ENCODE measurements around the gene CNBD2. TPM values are rescaled to one million over a fixed set of nuclear protein-coding genes. Genes with fewer than 3 reads are reported as not detected.

CNBD2 gene
- total RNA-seq, 1 donor from 2014 or later, result 3.0 TPM

DNA sequence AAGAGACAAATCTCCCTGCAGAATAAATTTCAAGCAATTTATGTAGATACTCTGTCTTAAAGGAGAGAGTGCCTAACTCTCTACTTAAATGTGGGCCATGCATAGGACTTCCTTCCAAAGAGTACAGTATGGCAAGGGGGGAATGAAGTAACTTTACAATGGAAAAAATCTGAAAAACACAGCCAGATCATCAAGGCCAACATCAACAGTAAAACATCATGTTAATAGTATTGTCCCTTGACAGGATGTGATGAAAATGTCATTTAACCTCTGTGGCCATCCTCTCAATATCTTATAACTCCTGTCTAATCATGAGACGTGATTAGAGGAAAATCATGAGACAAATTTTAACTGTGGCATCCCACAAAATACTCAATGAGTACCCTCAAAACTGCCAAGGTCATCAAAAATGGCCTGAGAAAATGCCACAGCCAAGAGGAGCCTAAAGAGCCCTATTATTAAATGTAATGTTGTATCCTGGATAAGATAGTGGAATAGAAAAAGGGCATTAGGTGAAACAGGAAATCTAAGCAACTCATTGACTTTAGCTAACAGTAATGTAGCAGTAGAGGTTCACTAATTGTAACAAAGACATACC lies 47.5 kb downstream of the CNBD2 start:
- H3K4me3 Mint-ChIP-seq (ENCODE audit: unreplicated experiment), result no peak overlapping the region
- no peak for DNase-seq (ENCODE audit: low read depth)

DNA sequence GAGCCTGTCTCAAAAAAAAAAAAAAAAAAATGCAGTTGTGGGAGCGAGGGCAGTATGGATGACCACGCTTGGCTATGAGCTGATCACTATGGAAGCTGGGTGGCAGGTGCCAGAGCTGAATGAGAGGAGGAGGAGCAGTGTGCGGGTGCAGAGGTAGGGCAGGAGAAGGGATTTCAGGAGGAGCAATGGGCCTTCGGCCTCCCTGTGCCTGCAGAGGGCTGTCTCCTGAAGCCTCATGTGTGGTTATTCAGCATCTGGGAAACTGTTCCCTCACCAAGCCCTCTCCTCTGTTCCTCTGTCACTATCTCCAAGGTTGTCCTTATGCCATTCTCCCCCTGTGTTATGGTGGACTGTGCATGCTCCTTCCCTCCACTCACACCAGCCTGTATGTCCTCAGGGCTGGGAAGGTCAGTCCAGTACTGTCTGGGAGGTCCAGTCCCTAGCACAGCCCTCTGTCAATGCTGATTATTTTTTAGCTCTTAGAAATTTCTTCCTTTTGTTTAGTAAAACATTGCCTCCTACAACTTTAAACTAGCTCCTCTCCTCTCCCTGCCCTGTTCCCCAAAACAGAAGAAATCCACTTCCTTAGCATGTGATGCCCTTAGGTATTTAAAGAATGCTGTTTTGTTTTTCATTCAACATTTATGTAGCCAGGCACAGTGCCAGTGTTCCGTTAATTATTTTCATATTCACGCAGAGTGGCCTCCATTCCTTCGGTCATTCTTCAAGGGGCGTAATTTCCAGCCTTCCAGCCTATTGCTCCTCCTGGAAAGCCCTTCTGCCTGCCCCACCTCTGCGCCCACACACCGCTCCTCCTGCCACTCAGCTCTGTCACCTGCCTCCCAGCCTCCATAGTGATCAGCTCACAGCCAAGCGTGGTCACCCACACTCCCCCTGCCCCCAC lies 48.9 kb downstream of the CNBD2 start:
- TF ChIP-seq EZH2 (IDR thresholded peaks at IDR 0.05; ENCODE audit: insufficient read depth, low read length), result no peak
- TF ChIP-seq, protein P1, sequence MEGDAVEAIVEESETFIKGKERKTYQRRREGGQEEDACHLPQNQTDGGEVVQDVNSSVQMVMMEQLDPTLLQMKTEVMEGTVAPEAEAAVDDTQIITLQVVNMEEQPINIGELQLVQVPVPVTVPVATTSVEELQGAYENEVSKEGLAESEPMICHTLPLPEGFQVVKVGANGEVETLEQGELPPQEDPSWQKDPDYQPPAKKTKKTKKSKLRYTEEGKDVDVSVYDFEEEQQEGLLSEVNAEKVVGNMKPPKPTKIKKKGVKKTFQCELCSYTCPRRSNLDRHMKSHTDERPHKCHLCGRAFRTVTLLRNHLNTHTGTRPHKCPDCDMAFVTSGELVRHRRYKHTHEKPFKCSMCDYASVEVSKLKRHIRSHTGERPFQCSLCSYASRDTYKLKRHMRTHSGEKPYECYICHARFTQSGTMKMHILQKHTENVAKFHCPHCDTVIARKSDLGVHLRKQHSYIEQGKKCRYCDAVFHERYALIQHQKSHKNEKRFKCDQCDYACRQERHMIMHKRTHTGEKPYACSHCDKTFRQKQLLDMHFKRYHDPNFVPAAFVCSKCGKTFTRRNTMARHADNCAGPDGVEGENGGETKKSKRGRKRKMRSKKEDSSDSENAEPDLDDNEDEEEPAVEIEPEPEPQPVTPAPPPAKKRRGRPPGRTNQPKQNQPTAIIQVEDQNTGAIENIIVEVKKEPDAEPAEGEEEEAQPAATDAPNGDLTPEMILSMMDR (IDR thresholded peaks at IDR 0.05; ENCODE audit: insufficient read depth, low read depth, low read length), result no peak
- H2AFZ ChIP-seq (ENCODE audit: low read depth, low read length), result peak overlapping the region; percentile 80
- no peak overlapping the region for H3K4me3 ChIP-seq (ENCODE audit: insufficient read depth, low read depth, low read length)
- Mint-ChIP-seq H3K4me1 (ENCODE audit: low read depth, unreplicated experiment) (peaks cover 12% of the 10 kb centered on the region), H3K9me3 (ENCODE audit: unreplicated experiment) (no peaks in the 10 kb centered on the region), H3K27me3 (ENCODE audit: low read depth, unreplicated experiment) (peaks cover 12% of the 10 kb centered on the region), H3K36me3 (ENCODE audit: low read depth, unreplicated experiment) (no peaks in the 10 kb centered on the region), H3K27ac (ENCODE audit: unreplicated experiment) (no peak overlapping the region), H3K4me3 (ENCODE audit: unreplicated experiment) (peak overlapping the region; percentile 1)
- H4K20me1 ChIP-seq (ENCODE audit: insufficient read depth, low read length), result no peaks in the 10 kb centered on the region
- no peaks in the 10 kb centered on the region for H3K79me2 ChIP-seq (ENCODE audit: insufficient read depth, low read length)
- peak; percentile 50 for FAIRE-seq
- peak overlapping the region; percentile 75 for H3K4me2 ChIP-seq (ENCODE audit: low read length)
- H3K9ac ChIP-seq (ENCODE audit: low read length), result no peak overlapping the region
- DNase-seq (ENCODE audit: low read depth), result peak; percentile 63
- no peak overlapping the region for H3K27ac ChIP-seq (ENCODE audit: low read depth, low read length)
- peaks cover 9% of the 10 kb centered on the region for H3K4me1 ChIP-seq (ENCODE audit: insufficient read depth, low read length)
- no peaks in the 10 kb centered on the region for H3K36me3 ChIP-seq (ENCODE audit: insufficient read depth, low read length)
- no peaks in the 10 kb centered on the region for H3K27me3 ChIP-seq (ENCODE audit: insufficient read depth, low read length)
- no peaks in the 10 kb centered on the region for H3K9me3 ChIP-seq (ENCODE audit: insufficient read depth, low read depth, low read length)

More for the DNA sequence above, 47.5 kb downstream of the CNBD2 start:
- H3K9me3 ChIP-seq (ENCODE audit: insufficient read depth, low read depth, low read length), result no peaks in the 10 kb centered on the region
- H3K27ac ChIP-seq (ENCODE audit: low read depth, low read length), result no peak overlapping the region
- H3K4me1 ChIP-seq (ENCODE audit: insufficient read depth, low read length), result peaks cover 9% of the 10 kb centered on the region
- no peak for FAIRE-seq
- no peak overlapping the region for H3K4me2 ChIP-seq (ENCODE audit: low read length)
- H3K9ac ChIP-seq (ENCODE audit: low read length), result no peak overlapping the region
- peaks cover 12% of the 10 kb centered on the region for H3K4me1 Mint-ChIP-seq (ENCODE audit: low read depth, unreplicated experiment)
- H3K9me3 Mint-ChIP-seq (ENCODE audit: unreplicated experiment), result no peaks in the 10 kb centered on the region
- no peaks in the 10 kb centered on the region for H3K79me2 ChIP-seq (ENCODE audit: insufficient read depth, low read length)
- no peaks in the 10 kb centered on the region for H3K36me3 Mint-ChIP-seq (ENCODE audit: low read depth, unreplicated experiment)
- no peaks in the 10 kb centered on the region for H3K36me3 ChIP-seq (ENCODE audit: insufficient read depth, low read length)
- peak overlapping the region; percentile 37 for H3K27ac Mint-ChIP-seq (ENCODE audit: unreplicated experiment)
- H3K27me3 Mint-ChIP-seq (ENCODE audit: low read depth, unreplicated experiment), result peaks cover 12% of the 10 kb centered on the region
- H2AFZ ChIP-seq (ENCODE audit: low read depth, low read length), result no peak overlapping the region
- TF ChIP-seq, protein P1 (IDR thresholded peaks at IDR 0.05; ENCODE audit: insufficient read depth, low read depth, low read length), result no peak
- no peak for TF ChIP-seq EZH2 (IDR thresholded peaks at IDR 0.05; ENCODE audit: insufficient read depth, low read length)
- no peaks in the 10 kb centered on the region for H3K27me3 ChIP-seq (ENCODE audit: insufficient read depth, low read length)
- H3K4me3 ChIP-seq (ENCODE audit: insufficient read depth, low read depth, low read length), result no peak overlapping the region
- H4K20me1 ChIP-seq (ENCODE audit: insufficient read depth, low read length), result no peaks in the 10 kb centered on the region
